Fibroblast of pulmonary artery (primary cell): ENCODE measurements around the gene DYDC1.

Experiments
- DNase-seq: peaks from one replicate; pipeline ENCODE4 v3.0.0-alpha.2; 2010; ENCODE audit warnings: low read depth
- H3K4me3 ChIP-seq: replicated peaks from 2 replicates; pipeline ENCODE4 v1.5.1; 2011; ENCODE audit warnings: low read depth, mild to moderate bottlenecking, control low read depth, low read length, moderate library complexity
- TF ChIP-seq, protein P1 (sequence below): IDR thresholded peaks from 2 replicates; pipeline ENCODE4 v1.5.1; 2011; ENCODE audit warnings: mild to moderate bottlenecking, control low read depth, low read length, inconsistent platforms; ENCODE audit errors: missing control alignments

DYDC1 gene

DNA sequence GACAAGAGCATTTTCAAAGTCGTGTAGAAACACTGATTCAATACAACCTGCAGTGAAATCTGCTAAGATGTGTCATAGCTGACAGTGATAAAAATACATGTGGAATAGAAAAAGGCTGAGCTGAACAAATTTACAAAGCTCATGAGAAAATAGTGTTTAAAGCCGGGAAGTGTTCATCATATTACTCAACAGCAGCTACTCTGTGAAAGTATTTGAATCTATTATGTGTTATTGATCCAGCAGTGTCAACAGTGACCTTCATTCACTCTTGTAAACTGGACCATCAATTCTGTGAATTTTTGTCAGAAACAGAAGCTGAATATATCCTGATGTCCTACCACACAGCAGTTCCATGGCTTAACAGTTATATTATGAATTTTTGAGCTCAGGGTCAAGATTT lies 11.6 kb downstream of the DYDC1 start:
- H3K4me3 ChIP-seq: no peak overlapping the region
- DNase-seq: no peak
- TF ChIP-seq, protein P1, sequence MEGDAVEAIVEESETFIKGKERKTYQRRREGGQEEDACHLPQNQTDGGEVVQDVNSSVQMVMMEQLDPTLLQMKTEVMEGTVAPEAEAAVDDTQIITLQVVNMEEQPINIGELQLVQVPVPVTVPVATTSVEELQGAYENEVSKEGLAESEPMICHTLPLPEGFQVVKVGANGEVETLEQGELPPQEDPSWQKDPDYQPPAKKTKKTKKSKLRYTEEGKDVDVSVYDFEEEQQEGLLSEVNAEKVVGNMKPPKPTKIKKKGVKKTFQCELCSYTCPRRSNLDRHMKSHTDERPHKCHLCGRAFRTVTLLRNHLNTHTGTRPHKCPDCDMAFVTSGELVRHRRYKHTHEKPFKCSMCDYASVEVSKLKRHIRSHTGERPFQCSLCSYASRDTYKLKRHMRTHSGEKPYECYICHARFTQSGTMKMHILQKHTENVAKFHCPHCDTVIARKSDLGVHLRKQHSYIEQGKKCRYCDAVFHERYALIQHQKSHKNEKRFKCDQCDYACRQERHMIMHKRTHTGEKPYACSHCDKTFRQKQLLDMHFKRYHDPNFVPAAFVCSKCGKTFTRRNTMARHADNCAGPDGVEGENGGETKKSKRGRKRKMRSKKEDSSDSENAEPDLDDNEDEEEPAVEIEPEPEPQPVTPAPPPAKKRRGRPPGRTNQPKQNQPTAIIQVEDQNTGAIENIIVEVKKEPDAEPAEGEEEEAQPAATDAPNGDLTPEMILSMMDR: no peak

DNA sequence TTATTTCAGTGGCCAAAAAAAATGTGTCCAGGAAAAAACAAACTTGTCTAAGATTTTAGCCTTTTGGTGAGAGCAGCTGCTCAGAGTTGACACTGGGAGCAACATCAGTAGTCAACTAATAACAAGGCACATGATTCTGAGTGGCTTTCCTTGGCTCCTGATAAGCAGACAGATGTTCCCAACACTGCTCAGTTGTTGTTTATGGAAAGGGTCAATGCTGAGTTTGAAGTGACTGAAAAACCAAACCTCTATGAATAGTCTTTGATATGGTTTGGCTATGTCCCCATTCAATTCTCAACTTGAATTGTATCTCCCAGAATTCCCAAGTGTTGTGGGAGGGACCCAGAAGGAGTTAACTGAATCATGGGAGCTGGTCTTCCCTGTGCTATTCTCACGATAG lies 12.3 kb downstream of the DYDC1 start:
- no peak overlapping the region for H3K4me3 ChIP-seq
- TF ChIP-seq, protein P1: no peak
- DNase-seq: no peak

DNA sequence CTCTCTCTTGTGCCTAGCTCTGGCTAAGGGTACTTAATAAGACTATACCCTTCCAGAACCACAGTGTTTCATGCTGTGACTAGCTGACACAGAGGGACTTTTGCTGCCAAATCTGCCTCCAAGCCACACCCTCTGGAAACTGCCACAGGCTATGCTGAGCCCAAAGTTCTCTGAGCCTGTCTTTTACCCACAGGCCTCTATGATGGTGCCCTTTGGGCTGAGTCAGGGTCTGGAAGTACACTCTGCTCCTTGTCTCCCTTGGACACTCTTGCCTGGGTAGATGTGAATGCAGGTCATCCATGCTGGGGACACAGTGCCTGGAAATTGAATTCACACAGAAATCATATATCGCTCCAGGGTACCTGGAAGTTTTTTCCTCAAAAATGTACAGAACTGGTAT lies 22.6 kb downstream of the DYDC1 start:
- TF ChIP-seq, protein P1: no peak
- H3K4me3 ChIP-seq: no peak overlapping the region

DNA sequence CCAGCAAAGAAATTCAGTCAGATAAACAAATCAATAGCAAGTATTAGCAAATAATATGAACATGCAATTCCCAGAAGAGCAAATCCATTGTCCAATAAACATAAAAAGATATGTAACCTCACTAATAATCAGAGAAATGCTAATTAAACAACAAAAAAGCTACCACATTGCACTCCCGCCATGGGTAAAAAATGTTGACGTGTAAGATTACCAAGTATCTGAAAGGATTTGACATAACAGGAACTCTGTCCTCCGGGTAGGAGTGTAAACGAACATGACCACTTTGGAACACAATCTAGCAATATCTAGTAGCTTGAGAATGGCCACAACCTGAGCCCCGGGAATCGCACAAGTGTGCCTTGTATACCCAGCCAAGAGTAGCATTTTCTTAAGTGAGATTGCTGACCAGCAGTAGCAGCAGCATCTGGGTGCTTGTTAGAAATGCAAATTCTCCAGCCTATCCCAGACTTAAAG lies 31.6 kb downstream of the DYDC1 start:
- DNase-seq: no peak
- TF ChIP-seq, protein P1: no peak

More for the DNA sequence above, 22.6 kb downstream of the DYDC1 start:
- no peak for DNase-seq

DNA sequence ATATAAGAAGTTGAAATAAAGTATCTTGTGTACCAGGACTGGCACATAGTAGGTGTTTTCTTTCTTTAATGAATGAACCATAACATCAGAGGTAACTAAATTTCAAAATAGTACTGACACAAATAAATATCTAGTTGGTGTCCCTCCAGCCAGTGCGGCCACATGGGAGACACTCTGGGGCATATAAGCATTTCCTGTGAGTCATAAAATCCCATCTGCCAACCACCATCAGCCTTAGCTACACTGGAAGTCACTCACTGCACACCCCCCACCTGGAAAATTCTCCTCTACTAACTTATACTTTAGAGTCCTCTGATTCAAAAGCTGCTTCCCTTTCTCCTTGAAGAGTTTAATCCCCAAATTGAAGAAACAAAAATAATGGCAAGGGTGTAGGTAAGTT lies 32.5 kb downstream of the DYDC1 start:
- TF ChIP-seq, protein P1: no peak
- peak; percentile 31 for DNase-seq
- no peak overlapping the region for H3K4me3 ChIP-seq

More for the DNA sequence above, 31.6 kb downstream of the DYDC1 start:
- H3K4me3 ChIP-seq: no peak overlapping the region

DNA sequence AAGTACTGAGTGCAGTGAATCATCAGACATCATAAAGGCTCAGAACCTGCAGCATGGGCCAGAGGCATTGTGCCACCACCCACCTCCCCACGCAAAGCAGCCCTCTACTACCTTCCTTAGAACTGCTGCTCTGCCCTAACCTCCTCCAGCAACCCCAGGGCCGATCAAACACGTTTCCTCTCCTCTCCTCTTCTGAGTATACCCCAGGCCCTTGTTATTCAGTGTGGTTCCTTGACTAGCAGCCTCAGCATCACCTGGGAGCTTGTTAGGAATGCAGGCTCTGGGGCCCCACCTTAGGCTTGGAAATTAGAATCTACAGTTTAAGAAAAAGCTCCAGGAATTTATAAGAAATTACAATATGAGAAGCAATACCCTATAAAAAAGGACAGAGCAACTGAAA lies 33.2 kb downstream of the DYDC1 start:
- no peak for DNase-seq
- H3K4me3 ChIP-seq: no peak overlapping the region
- TF ChIP-seq, protein P1: no peak

DNA sequence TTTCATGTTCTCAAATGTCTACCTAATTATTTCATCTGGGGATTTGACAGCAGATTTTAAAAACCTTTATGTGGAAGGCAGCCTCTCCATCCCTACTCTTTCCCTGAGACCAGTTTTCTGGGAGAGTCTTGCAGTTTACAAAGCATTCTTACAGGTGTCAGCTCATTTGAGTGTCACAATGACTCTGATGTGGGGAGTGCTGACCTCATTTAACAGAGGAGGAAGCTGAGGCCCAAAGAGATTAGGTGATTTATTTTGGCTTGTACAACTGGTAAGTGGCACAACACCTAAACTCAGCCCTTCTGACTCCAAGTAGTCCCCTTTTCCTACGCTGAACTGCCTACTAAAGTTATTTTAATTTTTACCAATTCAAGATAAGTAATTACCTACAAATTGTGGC lies 33.8 kb downstream of the DYDC1 start:
- H3K4me3 ChIP-seq: no peak overlapping the region
- no peak for DNase-seq

More for the DNA sequence above, 33.8 kb downstream of the DYDC1 start:
- TF ChIP-seq, protein P1: no peak
